HG03460 (cell line): ENCODE data around the gene SLC7A1.
A peak's percentile ranks its signal among the peaks of the same experiment; 100 is the strongest.

ENCODE experiments used
- ATAC-seq: cut with Tn5 transposase; IDR thresholded peaks from one replicate; pipeline ENCODE4 v1.9.1; 2021; ENCODE audit not compliant: unreplicated experiment

The SLC7A1 gene

GRCh38 chr13:29562786-29563438, 32.6 kb downstream of the SLC7A1 start:
- no peak for ATAC-seq

- no peak for ATAC-seq
Measured at GRCh38 chr13:29561918-29562317, 33.6 kb downstream of the SLC7A1 start.

- no peak for ATAC-seq
Measured at GRCh38 chr13:29556742-29557141, 38.7 kb downstream of the SLC7A1 start.

GRCh38 chr13:29551214-29551613, 44.3 kb downstream of the SLC7A1 start:
- no peak for ATAC-seq

- no peak for ATAC-seq
Measured at GRCh38 chr13:29550430-29550988, 45.0 kb downstream of the SLC7A1 start.

GRCh38 chr13:29548722-29549121, 46.8 kb downstream of the SLC7A1 start:
- ATAC-seq: no peak

- ATAC-seq: no peak
Measured at GRCh38 chr13:29547153-29547552, 48.3 kb downstream of the SLC7A1 start.

- no peak for ATAC-seq
Measured at GRCh38 chr13:29546662-29547061, 48.8 kb downstream of the SLC7A1 start.

- no peak for ATAC-seq
Measured at GRCh38 chr13:29545988-29546387, 49.5 kb downstream of the SLC7A1 start.

GRCh38 chr13:29543230-29544215, 52.0 kb downstream of the SLC7A1 start:
- ATAC-seq: peak; percentile 98

- ATAC-seq: no peak
Measured at GRCh38 chr13:29542381-29542780, 53.1 kb downstream of the SLC7A1 start.

GRCh38 chr13:29541400-29541799, 54.1 kb downstream of the SLC7A1 start:
- ATAC-seq: no peak

GRCh38 chr13:29540799-29541198, 54.7 kb downstream of the SLC7A1 start:
- ATAC-seq: no peak

- ATAC-seq: no peak
Measured at GRCh38 chr13:29540334-29540733, 55.2 kb downstream of the SLC7A1 start.

- no peak for ATAC-seq
Measured at GRCh38 chr13:29539856-29540255, 55.6 kb downstream of the SLC7A1 start.

GRCh38 chr13:29538652-29539040, 56.8 kb downstream of the SLC7A1 start:
- no peak for ATAC-seq

GRCh38 chr13:29537736-29538651, 57.5 kb downstream of the SLC7A1 start:
- ATAC-seq: no peak

- no peak for ATAC-seq
Measured at GRCh38 chr13:29536853-29537252, 58.6 kb downstream of the SLC7A1 start.

GRCh38 chr13:29535663-29536655, 59.5 kb downstream of the SLC7A1 start:
- no peak for ATAC-seq

GRCh38 chr13:29534083-29534482, 61.4 kb downstream of the SLC7A1 start:
- ATAC-seq: no peak
